Stimulated activated CD8-positive, alpha-beta memory T cell treated with anti-CD3 and anti-CD28 coated beads, Interleukin-4, amount 100 ng/mL, for 1 hour (primary cell): ENCODE results near the gene ACAD10.
"Not testable (repeated sequence)": the region's sequence is repeated elsewhere in the genome, so short reads cannot be mapped to it uniquely, and the experiment has no call there.

ENCODE experiments used
- DNase-seq, 2 donors: peaks; one replicate each; pipeline ENCODE4 v3.0.0-alpha.2; 2020; ENCODE audit warnings: low read depth in 2 of 2, low spot score in 1 of 2

Gene ACAD10

GRCh38 chr12:111685811-111686573 lies at the start of gene ACAD10, which contains the start of gene BRAP:
Gene ACAD10 (plus strand): TSS chr12:111686053. CDS start chr12:111692710, 6,657 bp downstream.
Gene BRAP (minus strand): TSS chr12:111685956. CDS start chr12:111685792, 164 bp downstream.
- DNase-seq: peak; percentile 77 to 89

DNA sequence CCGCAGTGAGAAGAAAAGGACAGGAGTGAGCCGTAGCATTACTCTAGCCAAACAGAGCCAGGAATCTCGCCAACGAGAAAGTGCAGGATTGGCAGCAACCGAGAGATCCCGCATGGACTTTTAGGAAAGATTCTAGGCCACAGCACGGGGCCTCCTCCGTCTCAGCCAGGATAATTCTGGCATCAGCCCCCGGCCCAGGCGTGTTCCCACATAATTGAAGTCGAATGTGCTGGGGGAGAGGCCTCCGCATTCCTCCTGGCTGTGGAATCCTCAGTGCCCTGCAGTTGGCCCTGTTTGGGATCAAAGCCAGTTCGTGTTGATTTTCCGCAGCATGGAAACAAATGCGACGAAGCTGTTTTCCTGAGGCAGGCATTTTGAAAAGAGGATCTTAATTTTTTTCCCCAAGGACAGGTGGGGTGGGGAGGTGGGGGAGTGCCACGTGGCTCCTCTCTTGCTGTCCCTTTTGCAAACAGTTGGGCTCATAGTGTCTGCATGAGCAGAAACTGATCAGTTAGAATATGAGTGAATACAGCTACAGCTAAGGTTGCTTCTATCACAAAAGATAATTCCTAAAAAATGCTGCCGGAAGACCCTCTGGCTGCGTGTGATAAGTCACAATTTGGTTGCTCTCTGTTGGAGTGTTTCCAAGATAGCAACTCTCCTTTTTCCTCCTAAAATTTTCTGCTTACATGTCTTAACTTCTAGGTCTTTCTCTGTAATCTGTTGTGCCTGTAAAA lies 49.5 kb upstream of the ACAD10 start:
- no peak for DNase-seq

GRCh38 chr12:111638556-111638955 lies 47.3 kb upstream of the ACAD10 start:
- no peak for DNase-seq

GRCh38 chr12:111640506-111640905 lies 45.3 kb upstream of the ACAD10 start:
- DNase-seq: no peak

- no peak for DNase-seq
These were observed 43.0 kb upstream of the ACAD10 start for GRCh38 chr12:111642681-111643426.

- no peak for DNase-seq
These were observed 42.4 kb upstream of the ACAD10 start for GRCh38 chr12:111643427-111643826.

DNA sequence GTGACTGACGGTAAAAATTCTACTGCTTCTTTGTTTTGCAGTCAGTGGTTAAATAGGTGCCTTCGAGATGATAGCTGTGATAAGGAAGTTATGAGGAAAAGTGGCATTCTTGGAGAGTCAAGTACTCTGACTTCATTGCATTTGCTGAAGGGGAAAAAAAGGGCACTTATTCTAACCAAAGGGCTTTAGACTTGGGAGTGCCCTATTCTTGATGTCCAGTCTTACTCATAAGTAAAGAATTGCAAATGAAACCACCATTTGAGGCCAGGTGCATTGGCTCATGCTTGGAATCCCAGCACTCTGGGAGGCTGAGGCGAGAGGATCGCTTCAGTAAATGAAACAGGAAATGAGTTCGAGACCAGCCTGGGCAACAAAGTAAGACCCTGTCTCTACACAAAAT lies 40.4 kb upstream of the ACAD10 start:
- no peak for DNase-seq

GRCh38 chr12:111650912-111651311 lies 34.9 kb upstream of the ACAD10 start:
- no peak for DNase-seq

DNA sequence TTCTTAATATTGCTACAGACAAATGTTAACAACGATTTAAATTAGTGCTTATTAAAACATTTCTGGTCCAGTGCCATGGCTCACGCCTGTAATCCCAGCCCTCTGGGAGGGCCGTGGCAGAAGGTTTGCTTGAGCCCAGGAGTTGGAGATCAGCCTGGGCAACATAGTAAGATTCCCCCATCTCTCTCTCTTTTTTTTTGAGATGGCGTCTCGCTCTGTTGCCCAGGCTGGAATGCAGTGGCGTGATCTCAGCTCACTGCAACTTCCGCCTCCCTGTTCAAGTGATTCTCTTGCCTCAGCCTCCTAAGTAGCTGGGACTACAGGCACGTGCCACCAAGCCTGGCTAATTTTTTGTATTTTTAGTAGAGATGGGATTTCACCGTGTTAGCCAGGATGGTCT lies 33.3 kb upstream of the ACAD10 start:
- DNase-seq: not testable (repeated sequence)

GRCh38 chr12:111653596-111653995 lies 32.3 kb upstream of the ACAD10 start:
- DNase-seq: no peak

- no peak for DNase-seq
These were observed 30.5 kb upstream of the ACAD10 start for GRCh38 chr12:111655356-111655755.

GRCh38 chr12:111656016-111656415 lies 29.8 kb upstream of the ACAD10 start:
- no peak for DNase-seq

- DNase-seq: no peak
These were observed 21.4 kb upstream of the ACAD10 start for GRCh38 chr12:111664499-111664898.

- DNase-seq: no peak
These were observed 20.6 kb upstream of the ACAD10 start for GRCh38 chr12:111664961-111665865.

GRCh38 chr12:111672822-111673381 lies 13.0 kb upstream of the ACAD10 start:
- DNase-seq: no peak

GRCh38 chr12:111673503-111673902 lies 12.3 kb upstream of the ACAD10 start:
- no peak for DNase-seq

DNA sequence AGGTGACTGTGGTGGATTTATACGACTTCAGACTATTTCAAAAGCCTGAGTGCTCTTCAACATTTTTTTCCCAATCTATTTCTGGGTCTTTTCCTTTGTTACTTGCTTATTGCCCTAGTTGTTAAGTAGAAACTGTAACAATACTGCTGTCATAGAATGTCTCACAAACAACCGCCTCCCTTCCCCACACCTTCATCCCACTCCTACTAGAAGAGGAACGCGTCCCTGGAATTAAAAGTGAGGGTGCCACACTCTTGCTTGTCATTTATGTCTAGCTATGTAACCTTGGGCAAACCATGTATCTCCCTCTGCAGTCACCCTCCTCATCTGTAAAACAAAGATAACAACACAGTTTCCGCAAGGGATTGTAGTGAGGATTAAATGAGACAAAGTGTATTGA lies 8.7 kb upstream of the ACAD10 start:
- no peak for DNase-seq

DNA sequence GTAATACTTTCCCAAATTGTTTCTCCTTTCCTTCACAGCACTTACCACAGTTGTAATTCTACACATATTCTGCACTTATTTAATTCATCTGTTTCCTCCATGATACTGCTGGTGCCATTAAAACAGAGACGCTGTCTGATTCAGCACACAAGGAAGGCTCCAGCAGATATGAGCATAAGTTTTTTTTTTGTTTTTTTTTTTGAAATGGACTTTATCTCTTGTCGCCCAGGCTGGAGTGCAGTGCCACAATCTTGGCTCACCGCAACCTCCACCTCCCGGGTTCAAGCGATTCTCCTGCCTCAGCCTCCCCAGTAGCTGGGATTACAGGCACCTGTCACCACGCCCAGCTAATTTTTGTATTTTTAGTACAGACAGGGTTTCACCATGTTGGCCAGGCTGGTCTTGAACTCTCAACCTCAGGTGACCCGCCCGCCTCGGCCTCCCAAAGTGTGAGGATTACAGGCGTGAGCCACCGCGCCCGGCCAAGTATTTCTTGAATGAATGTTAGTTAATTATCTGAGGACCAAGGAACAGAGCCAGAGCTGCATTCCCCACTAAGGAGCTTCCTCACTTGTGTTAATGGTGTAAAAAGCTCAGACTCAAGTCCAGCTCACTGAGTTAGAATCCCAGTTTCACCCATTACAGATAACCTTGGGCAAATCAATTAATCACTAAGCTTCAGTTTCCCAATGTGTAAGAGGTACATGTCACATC lies 1.2 kb upstream of the ACAD10 start:
- DNase-seq: not testable (repeated sequence)

- DNase-seq: no peak
These were observed 487 bp upstream of the ACAD10 start for GRCh38 chr12:111685322-111685810.
